ENCODE results near the gene RAP1GAP2.
A peak's percentile ranks its signal among the peaks of the same experiment; 100 is the strongest.

The RAP1GAP2 gene

DNA sequence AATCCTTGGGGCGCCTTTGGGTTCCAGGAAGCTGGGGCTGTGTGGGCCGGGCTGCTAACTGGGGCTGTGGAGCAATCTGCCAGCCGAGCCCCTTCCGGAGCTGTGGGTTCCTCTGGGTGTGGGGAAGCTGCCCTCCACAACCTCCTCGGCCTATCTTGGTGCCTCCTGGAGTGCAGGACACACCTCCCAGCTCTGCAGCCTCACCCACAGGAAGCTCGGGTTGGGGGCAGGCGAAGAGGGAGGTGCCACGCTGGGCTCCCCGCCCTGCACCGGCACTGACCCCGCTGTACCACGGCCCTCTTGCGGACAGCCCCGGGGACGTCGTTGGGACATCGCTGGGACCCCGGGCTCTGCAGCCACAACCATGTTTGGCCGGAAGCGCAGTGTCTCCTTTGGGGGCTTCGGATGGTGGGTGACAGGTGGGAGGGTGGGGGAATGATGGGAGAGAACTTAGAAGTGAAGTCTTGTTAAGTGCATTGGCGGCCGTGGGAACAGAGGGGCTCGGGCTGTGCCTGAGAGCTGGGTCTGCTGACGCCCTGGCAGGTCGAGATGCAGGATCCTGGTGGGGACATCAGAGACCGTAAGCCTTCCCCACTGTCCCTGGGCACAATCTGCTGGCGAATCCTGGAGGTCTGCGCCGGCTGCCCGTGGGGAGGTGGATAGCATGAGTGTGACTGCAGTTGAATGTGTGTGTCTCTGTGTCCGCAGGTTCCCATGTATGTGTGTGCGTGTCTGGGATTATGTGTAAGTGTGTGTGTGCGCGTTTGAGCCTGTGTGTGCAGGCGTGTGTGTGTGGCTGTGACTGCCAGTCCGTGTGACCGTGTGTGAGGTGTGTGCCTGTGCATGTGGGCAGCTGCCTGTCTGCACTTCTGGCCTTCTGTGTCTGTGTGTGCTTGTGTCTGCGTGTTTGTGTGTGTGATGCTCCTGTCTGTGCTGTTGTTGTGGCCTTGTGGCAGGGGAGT lies at the start of gene RAP1GAP2:
Gene RAP1GAP2, plus strand, starts transcription at position 275 of the 962 bp plus-strand sequence. Its CDS starts 90 bp downstream, at position 365.
- FAIRE-seq (no peak), DNase-seq (ENCODE audit: insufficient read length, low spot score) (no peak)
- no peak for TF ChIP-seq POLR2A (IDR thresholded peaks at IDR 0.05; ENCODE audit: low read depth, low read length)

DNA sequence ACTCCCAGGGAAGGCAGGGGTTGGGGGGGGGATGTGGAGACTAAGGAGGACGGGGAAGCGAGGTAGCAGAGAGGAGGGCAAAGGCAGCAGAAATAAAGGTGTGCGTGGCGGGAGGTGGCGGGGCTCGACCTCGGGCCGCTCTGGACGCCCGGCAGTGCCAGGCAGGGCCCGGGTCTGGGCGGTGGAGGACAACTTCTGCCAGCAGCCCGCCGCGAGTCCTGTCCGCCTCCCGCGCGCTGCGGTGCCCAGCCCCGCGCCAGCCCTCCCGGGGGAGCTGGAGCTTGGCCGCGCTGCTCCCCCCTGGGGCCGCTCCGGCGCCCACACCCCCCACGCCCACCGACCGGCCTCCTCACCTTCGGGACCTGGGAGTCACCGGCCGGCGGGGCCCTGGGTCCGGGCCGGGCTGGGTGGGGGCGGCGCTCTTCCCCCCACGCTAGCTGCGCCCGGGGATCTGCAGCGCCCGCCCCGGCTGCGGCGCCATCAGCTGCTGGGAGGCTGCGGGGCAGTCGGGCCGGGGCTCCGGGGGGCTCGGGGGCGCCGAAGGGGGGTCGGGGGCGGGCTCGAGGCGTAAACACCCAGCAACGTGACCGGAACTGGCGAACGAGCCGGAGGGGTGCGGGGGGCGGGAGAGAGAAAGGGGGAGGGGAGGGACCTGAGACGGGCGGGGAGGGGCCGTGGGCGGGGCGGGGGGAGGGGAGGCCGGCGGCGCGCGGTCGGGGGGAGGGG lies 47.0 kb upstream of the RAP1GAP2 start, which contains the start of gene CCDC92B:
Gene CCDC92B, minus strand, starts transcription at position 595 of the 726 bp plus-strand sequence. CDS start 14,507 bp downstream, outside the sequence.
- TF ChIP-seq POLR2A (IDR thresholded peaks at IDR 0.05; ENCODE audit: low read depth, low read length) = no peak
- DNase-seq (ENCODE audit: insufficient read length, low spot score) (no peak), FAIRE-seq (no peak)

DNA sequence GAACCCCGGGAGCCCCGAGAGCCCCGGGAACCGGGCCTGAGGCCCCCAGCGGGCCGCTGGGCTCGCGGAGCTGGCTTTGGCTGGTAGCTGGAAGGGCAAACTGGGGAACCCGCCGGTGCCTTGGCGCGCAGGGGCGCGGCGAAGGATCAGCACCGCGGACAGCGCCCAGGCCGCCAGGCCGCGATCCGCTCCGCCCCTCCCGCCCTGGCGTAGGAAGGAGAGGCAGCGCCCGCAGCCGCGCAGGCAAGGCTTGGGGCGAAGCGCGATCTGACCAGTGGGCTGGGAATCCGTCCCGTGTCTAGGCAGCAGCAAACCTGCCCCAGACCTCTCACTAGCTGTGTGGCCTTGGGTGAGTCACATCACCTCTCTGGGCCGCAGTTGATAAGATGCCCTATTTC lies 46.5 kb upstream of the RAP1GAP2 start:
- DNase-seq (ENCODE audit: insufficient read length, low spot score) (peak; percentile 95), FAIRE-seq (no peak)
- no peak for TF ChIP-seq POLR2A (IDR thresholded peaks at IDR 0.05; ENCODE audit: low read depth, low read length)

DNA sequence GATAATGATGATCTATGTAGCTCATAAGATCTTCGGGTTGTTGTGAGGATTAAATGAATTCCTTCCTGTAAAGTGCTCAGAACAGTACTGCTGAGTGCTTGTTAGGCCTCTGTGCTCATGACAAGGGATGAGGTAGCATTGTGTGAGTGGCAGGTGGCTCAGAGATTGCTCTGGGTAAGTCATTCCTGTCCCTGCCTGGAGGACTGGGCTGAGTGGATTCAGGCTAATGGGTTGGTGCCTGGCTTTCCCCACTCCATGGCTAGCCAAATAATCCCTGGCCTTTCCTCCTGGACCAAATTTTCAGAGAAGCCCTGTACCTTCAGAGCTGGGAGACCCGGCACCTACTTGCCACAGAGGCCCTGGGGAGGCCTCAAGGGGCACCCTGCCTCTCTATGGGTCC lies 45.5 kb upstream of the RAP1GAP2 start:
- TF ChIP-seq POLR2A (IDR thresholded peaks at IDR 0.05; ENCODE audit: low read depth, low read length) = no peak
- DNase-seq (ENCODE audit: insufficient read length, low spot score) (no peak), FAIRE-seq (no peak)

DNA sequence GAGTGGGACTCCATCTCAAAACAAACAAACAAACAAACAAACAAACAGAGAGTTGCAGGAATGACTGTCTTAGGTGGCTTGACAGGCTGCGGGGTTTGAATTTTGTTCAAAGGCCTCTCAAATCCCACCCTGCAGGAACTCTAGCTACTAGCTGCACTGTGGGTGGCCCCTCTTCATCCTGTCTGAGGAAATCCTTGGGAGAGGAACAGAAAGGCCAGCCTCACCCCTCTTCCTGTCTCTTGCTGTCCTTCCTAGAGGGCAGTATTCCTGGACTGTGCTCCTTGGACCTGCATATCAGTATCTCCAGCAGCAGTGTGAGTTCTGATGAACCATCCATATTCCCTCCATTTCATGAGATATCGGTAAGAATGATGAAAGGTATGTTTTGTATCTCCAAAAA lies 44.7 kb upstream of the RAP1GAP2 start:
- no peak for TF ChIP-seq POLR2A (IDR thresholded peaks at IDR 0.05; ENCODE audit: low read depth, low read length)
- no peak for FAIRE-seq
- DNase-seq (ENCODE audit: insufficient read length, low spot score) = no peak

DNA sequence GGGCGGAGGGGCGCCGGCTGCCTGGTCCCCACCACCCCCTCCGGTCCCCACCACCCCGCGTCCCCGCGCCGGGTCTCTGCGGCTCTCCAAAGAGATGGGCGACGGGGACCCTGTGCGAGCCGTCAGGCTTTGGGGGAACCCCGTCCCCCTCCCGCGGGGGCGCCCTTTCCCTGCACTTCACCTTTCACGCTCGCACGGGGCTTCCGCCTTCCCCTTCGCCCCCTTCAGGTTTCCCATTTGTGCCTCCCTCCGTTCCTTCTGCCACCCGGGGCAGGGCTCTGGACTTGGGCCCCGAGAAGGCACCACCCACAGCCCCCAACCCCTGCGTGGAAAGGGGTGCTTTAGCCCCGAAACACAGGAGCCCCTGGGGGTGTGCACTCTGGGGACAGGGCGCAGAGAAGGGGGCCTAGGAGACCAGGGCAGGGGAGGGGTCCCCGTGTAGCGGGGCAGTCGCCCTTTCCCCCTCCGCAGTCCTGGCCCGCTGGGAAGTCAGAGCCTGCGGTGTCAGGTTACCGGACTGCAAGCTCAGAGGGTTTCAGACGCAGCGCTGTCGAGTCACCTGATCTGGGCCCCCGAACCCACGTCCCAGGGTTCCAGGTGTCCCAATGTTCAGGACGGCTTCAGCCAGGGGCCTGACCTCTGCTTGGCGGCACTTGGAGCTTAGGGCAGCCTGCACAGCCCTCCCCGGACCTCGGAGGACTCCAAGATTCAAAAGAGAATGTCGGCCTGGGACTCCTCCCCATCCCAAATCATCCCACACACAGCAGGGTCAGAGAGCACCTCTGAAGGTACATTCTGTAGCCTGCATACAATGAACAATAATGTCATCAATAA lies 40.1 kb upstream of the RAP1GAP2 start:
- DNase-seq (ENCODE audit: insufficient read length, low spot score) (no peak), FAIRE-seq (no peak)
- TF ChIP-seq POLR2A (IDR thresholded peaks at IDR 0.05; ENCODE audit: low read depth, low read length) = no peak

DNA sequence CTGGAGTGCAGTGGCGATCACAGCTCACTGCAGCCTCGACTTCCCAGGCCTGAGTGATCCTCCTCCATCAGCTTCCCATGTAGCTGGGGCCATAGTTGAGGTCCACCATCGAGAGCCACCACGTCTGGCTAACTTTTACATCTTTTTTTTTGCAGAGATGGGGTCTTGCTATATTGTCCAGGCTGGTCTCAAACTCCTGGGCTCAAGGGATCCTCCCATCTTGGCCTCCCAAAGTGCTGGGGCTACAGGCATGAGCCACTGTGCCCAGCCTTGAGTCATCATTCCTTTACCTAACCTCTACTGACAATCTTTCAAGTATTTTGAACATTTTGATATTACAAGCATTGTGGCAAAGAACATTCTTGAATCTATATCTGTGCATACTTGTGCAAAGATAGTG lies 37.4 kb upstream of the RAP1GAP2 start:
- no peak for FAIRE-seq
- DNase-seq (ENCODE audit: insufficient read length, low spot score) = no peak
- no peak for TF ChIP-seq POLR2A (IDR thresholded peaks at IDR 0.05; ENCODE audit: low read depth, low read length)

DNA sequence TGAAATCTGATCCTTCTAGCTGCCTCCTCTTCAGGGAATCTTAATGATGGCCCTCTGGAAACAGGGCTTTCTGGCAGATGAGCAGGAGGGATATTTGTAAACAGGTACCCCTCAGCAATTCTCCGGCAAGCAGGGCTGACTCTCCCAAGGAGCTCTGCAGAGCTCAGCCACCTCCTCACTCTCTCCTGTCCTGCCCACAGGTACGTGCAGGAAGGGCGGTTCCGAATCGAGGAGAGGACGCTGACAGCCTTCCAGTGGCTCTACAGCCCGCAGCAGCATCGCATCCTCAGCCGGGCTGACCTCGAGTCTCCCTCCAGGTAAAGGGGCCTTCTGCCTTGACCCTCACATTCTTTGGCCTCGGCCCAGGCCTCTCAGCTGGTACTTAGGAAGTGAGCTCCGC lies 26.1 kb upstream of the RAP1GAP2 start:
- TF ChIP-seq POLR2A (IDR thresholded peaks at IDR 0.05; ENCODE audit: low read depth, low read length) = no peak
- DNase-seq (ENCODE audit: insufficient read length, low spot score) (no peak), FAIRE-seq (no peak)

DNA sequence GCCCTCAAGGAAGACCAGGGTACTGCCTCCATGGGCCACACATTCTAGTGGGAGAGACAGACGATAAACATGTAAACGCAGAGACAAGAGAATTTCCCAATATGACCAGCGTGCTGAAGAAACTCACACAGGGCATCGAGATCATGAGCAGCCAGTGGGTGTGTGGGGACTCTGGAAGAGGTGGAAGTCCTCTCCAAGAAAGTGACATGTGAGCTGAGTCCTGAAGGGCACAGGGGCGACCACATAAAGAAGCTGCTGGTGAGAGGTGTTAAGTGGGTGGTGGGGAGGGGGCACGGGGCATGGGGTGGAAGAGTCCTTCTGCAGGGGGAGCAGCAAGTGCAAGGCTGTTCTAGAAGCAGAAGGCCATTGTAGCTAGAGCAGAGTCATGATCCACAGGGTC lies 21.0 kb upstream of the RAP1GAP2 start:
- TF ChIP-seq POLR2A (IDR thresholded peaks at IDR 0.05; ENCODE audit: low read depth, low read length) = no peak
- FAIRE-seq = no peak

DNA sequence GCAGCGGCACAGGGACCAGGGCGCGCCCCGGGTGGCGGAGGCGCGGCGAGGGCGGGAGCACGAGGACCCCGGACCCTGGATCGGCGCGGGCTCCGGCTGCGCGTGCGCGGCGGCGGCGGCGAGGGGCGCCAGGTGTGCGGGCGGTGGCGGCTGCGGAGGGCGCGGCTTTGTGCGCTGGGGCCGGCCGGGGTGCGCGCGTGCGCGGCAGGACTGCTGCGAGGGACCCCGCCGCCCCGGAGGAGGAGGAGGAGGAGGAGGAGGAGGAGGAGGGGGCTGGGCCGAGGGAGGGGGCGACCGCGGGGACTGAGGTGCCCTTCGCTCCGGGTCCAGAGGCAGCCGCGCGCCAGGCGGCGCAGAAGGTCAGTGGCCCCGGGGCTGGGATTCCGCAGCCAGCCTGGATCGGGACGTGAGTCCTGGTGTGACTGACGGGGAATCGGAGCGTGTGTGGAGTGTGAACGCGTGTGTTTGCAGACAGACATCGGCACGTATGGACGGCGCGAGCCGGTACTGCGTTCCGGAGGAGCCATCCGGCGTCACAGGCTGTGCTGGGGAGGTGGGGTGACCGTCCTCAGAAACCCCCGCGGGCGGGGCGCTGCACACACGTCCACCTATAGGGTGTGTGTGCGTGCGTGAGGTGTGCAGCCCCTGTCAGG lies 19.5 kb upstream of the RAP1GAP2 start:
- FAIRE-seq (no peak), DNase-seq (ENCODE audit: insufficient read length, low spot score) (no peak)
- no peak for TF ChIP-seq POLR2A (IDR thresholded peaks at IDR 0.05; ENCODE audit: low read depth, low read length)

More for the DNA sequence above, 21.0 kb upstream of the RAP1GAP2 start:
- no peak for DNase-seq (ENCODE audit: insufficient read length, low spot score)

DNA sequence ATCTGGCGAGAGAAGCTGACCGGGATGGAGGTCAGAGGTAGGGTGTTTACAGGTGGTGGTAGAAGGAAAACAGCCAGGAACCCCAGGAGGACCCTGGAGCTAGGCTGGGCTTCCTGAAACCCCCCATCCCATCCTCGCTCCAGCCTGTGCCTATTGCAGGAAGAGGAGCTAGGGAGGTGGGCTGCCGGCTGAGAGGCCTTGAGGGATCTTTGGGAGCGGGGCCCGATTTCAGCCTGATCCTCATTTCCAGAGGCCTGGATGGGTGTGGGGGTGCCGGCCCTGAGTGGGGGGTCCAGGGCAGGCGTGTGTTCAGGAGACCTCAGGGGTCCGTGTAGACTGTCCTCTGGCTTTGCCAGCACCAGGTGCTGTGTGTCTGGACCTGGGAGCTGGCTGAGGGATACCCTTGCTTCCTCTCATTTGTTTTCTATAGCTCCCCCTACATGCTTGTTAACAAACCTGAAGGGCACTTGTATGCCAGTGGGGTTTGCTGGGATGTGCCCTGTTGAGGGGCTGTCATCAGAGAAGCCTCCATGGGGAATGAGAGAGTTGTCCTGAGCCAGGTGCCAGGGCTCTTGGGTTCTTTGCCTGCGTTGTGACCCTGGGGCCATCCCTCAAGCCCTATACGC lies 18.9 kb upstream of the RAP1GAP2 start:
- no peak for TF ChIP-seq POLR2A (IDR thresholded peaks at IDR 0.05; ENCODE audit: low read depth, low read length)
- DNase-seq (ENCODE audit: insufficient read length, low spot score) (no peak), FAIRE-seq (no peak)

DNA sequence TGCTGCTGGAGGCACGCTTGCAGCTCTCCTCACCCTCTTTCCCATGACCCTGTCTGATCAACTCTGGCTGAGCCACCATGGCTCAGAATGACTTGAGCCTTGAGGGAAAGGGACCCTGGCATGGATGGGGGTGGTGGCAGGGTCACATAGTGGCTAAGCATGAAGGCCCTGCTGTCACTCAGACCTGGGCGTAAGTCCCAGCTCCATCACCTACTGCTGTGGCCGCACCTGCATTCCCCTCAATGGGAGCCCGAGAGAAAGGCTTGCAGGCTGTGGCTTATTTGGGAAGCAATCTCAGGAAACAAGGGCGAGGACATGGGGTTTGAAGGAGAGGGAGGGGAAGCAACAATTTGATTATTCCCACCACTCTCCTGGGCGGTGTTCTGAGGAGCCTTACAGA lies 17.7 kb upstream of the RAP1GAP2 start:
- no peak for FAIRE-seq
- no peak for TF ChIP-seq POLR2A (IDR thresholded peaks at IDR 0.05; ENCODE audit: low read depth, low read length)
- DNase-seq (ENCODE audit: insufficient read length, low spot score) = no peak

DNA sequence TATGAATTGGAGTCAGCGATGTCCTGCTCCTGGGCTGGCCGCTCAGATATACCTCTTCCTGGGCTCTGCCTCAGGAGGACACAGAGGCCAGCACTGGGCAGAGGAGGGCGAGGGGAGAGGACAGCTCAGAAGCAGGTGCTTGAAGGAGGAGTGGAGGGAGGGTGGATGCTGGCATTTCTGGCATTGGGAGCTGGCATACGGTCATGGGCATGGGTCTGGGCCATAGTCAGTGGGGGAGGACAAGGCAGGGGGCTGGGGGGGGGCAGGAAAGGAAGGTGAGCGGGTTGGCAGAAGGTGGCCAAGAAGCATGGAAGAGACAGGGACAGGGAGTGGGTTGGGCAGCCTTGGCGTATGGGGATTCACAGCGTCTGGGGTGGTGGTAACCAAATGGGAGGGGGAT lies 16.7 kb upstream of the RAP1GAP2 start:
- DNase-seq (ENCODE audit: insufficient read length, low spot score) (no peak), FAIRE-seq (no peak)
- no peak for TF ChIP-seq POLR2A (IDR thresholded peaks at IDR 0.05; ENCODE audit: low read depth, low read length)
